DMS153 treated with DMSO at 0.1 percent for 48 hours (cell line): ENCODE results near the gene NMT2.

Source experiments
- DNase-seq: peaks from one replicate; lab custom pipeline; 2025; ENCODE audit not compliant: unreplicated experiment; lab: John Stamatoyannopoulos, UW

Gene NMT2

GRCh38 chr10:15097011-15097812 is 71.3 kb downstream of the NMT2 start, which contains the start of gene RPP38:
TSS of gene RPP38 (plus strand) at chr10:15097355. CDS start at chr10:15103315, 5,960 bp downstream.
- peak; percentile 31 for DNase-seq

GRCh38 chr10:15096661-15097010 is 71.9 kb downstream of the NMT2 start:
- DNase-seq, result no peak

- no peak for DNase-seq
These were observed 75.6 kb downstream of the NMT2 start for GRCh38 chr10:15092855-15093408.

GRCh38 chr10:15091418-15091817 is 77.1 kb downstream of the NMT2 start:
- no peak for DNase-seq

GRCh38 chr10:15088428-15089261 is 79.8 kb downstream of the NMT2 start, which contains the start of gene ACBD7:
TSS of gene ACBD7 (minus strand) at chr10:15088776. CDS start at chr10:15088728, 48 bp downstream.
- DNase-seq, result peak; percentile 33

GRCh38 chr10:15084502-15084922 is 84.0 kb downstream of the NMT2 start:
- peak; percentile 2 for DNase-seq

GRCh38 chr10:15083674-15084501 is 84.6 kb downstream of the NMT2 start:
- no peak for DNase-seq

- no peak for DNase-seq
These were observed 93.1 kb downstream of the NMT2 start for GRCh38 chr10:15075421-15075820.

- DNase-seq, result no peak
These were observed 96.1 kb downstream of the NMT2 start for GRCh38 chr10:15072358-15072757.

GRCh38 chr10:15069230-15069629 is 99.3 kb downstream of the NMT2 start:
- no peak for DNase-seq

GRCh38 chr10:15068802-15069201 is 99.7 kb downstream of the NMT2 start:
- DNase-seq, result no peak

- DNase-seq, result no peak
These were observed 101.3 kb downstream of the NMT2 start for GRCh38 chr10:15067154-15067553.

GRCh38 chr10:15060638-15061037 is 107.9 kb downstream of the NMT2 start:
- no peak for DNase-seq

- DNase-seq, result no peak
These were observed 108.6 kb downstream of the NMT2 start for GRCh38 chr10:15059914-15060313.

- no peak for DNase-seq
These were observed 109.8 kb downstream of the NMT2 start for GRCh38 chr10:15058689-15059088.
